Myometrial cell (primary cell): ENCODE measurements around the gene ST6GALNAC3. TPM values are rescaled to one million over a fixed set of nuclear protein-coding genes. Genes with fewer than 3 reads are reported as not detected.

ENCODE experiments used
- total RNA-seq: library from RNA; depleted of rRNA; stranded (reverse); fragments of >200 nt; gene quantifications from 2 replicates; pipeline ENCODE4 v1.2.3, GENCODE V29; 2015

Gene ST6GALNAC3
- total RNA-seq = 0.58 and 2.8 TPM in 2 replicates

DNA sequence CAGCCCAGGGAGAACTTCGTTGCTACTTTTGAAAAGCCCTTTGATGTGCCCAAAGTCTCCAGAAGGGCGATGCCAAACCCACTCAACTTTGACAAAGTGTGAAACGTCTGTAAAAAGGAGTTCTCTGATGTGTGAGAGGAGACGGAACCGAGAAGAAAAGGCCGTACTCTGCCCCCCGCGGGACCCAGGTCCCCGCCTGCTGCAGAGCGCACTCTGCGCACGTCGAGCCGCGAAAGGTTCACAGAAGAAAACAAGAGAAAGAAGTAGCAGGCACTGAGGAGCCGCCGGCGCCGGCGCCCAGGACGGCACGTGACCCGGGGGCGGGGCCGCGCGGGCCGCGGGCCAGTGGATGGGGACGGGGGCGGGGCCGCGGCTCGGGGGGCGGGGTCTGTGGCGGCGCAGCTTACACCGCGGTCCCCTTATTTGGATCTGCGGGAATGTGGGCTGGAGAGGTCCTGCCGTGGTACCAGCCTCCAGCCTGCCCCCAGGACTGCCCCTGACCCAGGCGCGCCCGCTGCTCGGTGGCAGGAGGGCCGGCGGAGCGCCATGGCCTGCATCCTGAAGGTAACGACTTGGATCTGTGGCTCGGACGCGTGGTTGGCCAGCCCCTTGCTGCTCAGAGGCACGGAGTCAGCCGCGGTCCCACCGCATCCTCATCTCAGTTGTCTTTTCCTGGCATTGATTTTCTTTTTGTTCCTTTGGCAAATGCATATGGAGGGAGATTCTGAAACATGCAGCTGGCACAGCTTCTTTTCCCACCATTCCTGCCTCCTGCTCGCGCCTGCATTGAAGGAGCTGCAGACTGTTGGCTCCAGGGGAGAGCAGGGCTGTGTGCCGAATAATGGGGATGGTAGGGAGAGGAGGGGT, at the start of gene ST6GALNAC3:
Gene ST6GALNAC3 (plus strand): TSS at position 426 of the 867 bp plus-strand sequence.

Other genes starting within 250 kb of the ST6GALNAC3 start
- not detected in 2 replicates for gene ASB17, start 142.3 kb upstream of the ST6GALNAC3 start, total RNA-seq